Measurements from ENCODE around the gene JAZF1. TPM values are rescaled to one million over a fixed set of nuclear protein-coding genes. Genes with fewer than 3 reads are reported as not detected.

The JAZF1 gene
- total RNA-seq, 4 donors from 2014 or later: 12.7 to 19.2 (median 14.7) TPM

DNA sequence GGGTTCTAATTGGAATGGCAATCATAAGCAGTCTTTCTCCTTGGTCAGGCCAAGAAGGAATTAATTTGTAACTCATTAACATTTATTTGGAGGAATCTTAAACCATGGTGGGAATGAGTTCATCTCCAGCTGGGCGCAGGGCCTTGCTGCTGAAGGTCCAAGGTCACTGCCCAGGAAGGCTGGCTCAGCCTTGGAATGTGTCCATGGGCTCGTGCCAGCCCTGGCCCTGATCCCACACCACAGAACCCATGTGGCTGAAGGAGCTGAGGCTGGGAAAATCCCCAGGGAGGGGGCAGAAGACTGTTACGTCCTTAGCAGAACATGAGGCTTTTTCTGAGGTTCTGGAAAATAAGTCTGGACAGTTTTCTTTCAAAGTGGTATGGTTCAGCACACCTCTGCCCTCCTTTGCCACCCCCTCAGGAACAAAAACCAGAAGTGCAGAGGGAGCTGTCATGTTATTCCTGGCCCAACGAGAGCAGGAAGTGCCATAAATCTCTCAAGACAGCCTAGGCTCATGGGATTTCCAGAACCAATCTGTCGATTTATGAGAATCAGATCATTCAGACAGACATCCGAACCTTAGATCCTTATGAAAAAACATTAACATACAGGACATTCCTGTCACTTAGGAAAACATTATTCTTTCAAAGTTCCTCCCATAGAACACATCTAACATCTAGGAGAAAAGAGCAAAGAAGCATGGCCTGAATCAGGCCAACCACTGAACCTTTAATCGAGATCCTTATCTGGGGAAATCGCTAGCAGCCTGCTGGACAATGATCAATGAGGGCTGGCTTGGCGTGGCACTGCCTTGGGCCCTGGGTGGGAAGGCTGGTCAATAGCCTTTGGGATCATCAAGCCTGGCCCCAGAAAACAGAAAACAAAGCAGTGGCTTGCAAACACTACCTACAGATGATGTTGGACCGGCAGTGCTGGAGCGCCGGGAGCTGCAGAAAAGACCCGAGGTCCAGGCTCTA, 306.3 kb downstream of the JAZF1 start:
- DNase-seq: peak; percentile 86 to 89
- peaks cover 7 to 15% of the 10 kb centered on the region in 2 donors for H3K4me1 ChIP-seq
- no peaks in the 10 kb centered on the region for H3K27me3 ChIP-seq
- no peak overlapping the region for H3K4me3 ChIP-seq (replicated peaks in 1 of 3)
- no peaks in the 10 kb centered on the region for H3K9me3 ChIP-seq
- peak overlapping the region in 2 of 3 donors; percentile 8 to 21 for H3K27ac ChIP-seq
- WGBS, 2 donors: 60 to 62% methylated on average over 13 of the region's 13 CpGs
- intact Hi-C loops (cut with DNase I): no loop called here
- TF ChIP-seq CTCF (IDR thresholded peaks at IDR 0.05) (no peak), POLR2A (IDR thresholded peaks at IDR 0.05) (no peak)
- H3K36me3 ChIP-seq: no peaks in the 10 kb centered on the region

- intact Hi-C loops (cut with DNase I): no loop called here
- Histone ChIP-seq H3K27me3 (no peaks in the 10 kb centered on the region), H3K36me3 (no peaks in the 10 kb centered on the region), H3K9me3 (no peaks in the 10 kb centered on the region), H3K4me1 (peaks cover 7 to 15% of the 10 kb centered on the region in 2 donors), H3K4me3 (replicated peaks in 1 of 3) (no peak overlapping the region), H3K27ac (no peak overlapping the region)
- WGBS, 2 donors: 81 to 87% methylated on average over 17 of the region's 17 CpGs
- TF ChIP-seq CTCF (IDR thresholded peaks at IDR 0.05) (no peak), POLR2A (IDR thresholded peaks at IDR 0.05) (no peak)
- no peak for DNase-seq
Measured at GRCh38 chr7:27872356-27873275, 308.0 kb downstream of the JAZF1 start.

DNA sequence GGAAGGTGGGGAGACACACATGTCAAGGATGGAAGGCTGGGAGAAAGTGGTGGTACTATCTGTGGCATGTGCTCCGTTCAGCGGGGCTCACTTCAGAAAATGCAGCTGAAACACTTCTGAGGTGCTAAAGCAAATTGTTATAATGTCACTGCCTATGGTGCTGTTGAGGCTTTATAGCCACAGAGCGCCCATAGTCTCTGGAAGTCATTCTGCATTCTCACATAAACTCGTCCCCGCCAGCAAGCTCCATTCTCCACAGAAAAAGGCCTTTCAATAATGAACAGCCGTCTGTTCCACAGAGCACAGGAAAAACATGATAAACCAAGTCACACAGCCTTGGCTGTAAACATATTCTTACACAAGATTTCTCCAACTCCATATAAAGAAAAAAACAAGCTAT, 308.7 kb downstream of the JAZF1 start:
- Histone ChIP-seq H3K4me3 (replicated peaks in 1 of 3) (no peak overlapping the region), H3K27ac (no peak overlapping the region), H3K9me3 (no peaks in the 10 kb centered on the region), H3K27me3 (no peaks in the 10 kb centered on the region), H3K36me3 (no peaks in the 10 kb centered on the region), H3K4me1 (peaks cover 7 to 15% of the 10 kb centered on the region in 2 donors)
- intact Hi-C loops (cut with DNase I): no loop called here
- TF ChIP-seq CTCF (IDR thresholded peaks at IDR 0.05) (no peak), POLR2A (IDR thresholded peaks at IDR 0.05) (no peak)
- DNase-seq: no peak
- 84 to 96% methylated on average over 6 of the region's 6 CpGs for WGBS, 2 donors

DNA sequence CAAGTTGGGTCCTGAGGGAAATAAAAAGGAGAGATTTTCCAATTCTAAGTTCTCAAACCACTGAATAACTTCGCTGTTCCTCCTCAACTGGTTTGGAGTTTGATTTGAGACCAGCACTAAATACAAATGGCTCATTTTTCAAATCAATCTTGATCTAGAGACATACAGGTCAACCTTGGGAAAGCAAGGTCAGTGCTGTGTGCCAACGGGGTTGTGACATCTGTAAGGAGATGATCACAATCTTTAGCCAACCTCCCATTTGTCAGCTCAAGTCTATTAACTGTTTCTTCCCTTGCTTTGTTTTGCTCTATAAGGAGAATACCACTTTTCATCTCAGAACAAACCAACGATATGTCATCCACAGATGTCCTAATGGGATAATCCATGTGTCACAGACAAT, 309.5 kb downstream of the JAZF1 start:
- H3K4me3 ChIP-seq (replicated peaks in 1 of 3): no peak overlapping the region
- no peak for TF ChIP-seq CTCF (IDR thresholded peaks at IDR 0.05)
- TF ChIP-seq POLR2A (IDR thresholded peaks at IDR 0.05): no peak
- intact Hi-C loops (cut with DNase I): no loop called here
- DNase-seq: no peak
- no peak overlapping the region for H3K27ac ChIP-seq
- peaks cover 7 to 15% of the 10 kb centered on the region in 2 donors for H3K4me1 ChIP-seq
- no peaks in the 10 kb centered on the region for H3K9me3 ChIP-seq
- WGBS, 2 donors: 97 to 98% methylated on average over 3 of the region's 3 CpGs
- no peaks in the 10 kb centered on the region for H3K27me3 ChIP-seq
- no peaks in the 10 kb centered on the region for H3K36me3 ChIP-seq
